Activated CD8-positive, alpha-beta memory T cell treated with anti-CD3 and anti-CD28 coated beads, Interleukin-2, amount 10 ng/mL, durations not matched to agents 7 days and 5 days (primary cell): ENCODE results near the gene OPCML. TPM values are rescaled to one million over a fixed set of nuclear protein-coding genes. Genes with fewer than 3 reads are reported as not detected.

Experiments used
- ATAC-seq: fragments of 150-1000 bp; cut with Tn5 transposase; one replicate; pipeline ENCODE4 v1.10.0; 2021; ENCODE audit warnings: moderate library complexity
- CTCF ChIA-PET: fragments of 350-600 bp; sonication (Branson Sonifier 250); formaldehyde crosslinking; loops from one replicate; lab custom pipeline; 2021; ENCODE audit warnings: antibody characterized with exemption; lab: Charles Lee
- DNase-seq: peaks from one replicate; pipeline ENCODE4 v3.0.0-alpha.2; 2020
- H3K27ac Mint-ChIP-seq: one replicate; pipeline ENCODE4 v1.8.0; 2021; ENCODE audit warnings: mild to moderate bottlenecking, mixed read lengths
- H3K27me3 Mint-ChIP-seq: one replicate; pipeline ENCODE4 v1.8.0; 2021; ENCODE audit warnings: mixed read lengths
- H3K36me3 Mint-ChIP-seq: one replicate; pipeline ENCODE4 v1.8.0; 2021; ENCODE audit warnings: mild to moderate bottlenecking, mixed read lengths
- H3K4me1 Mint-ChIP-seq: one replicate; pipeline ENCODE4 v1.8.0; 2021; ENCODE audit warnings: mixed read lengths
- H3K4me3 Mint-ChIP-seq: one replicate; pipeline ENCODE4 v1.8.0; 2021; ENCODE audit warnings: mild to moderate bottlenecking, moderate library complexity, mixed read lengths
- H3K9me3 Mint-ChIP-seq: one replicate; pipeline ENCODE4 v1.8.0; 2022; ENCODE audit warnings: low read depth, mixed read lengths
- total RNA-seq, 2 experiments: library from RNA; stranded (reverse); gene quantifications; one replicate each; pipeline ENCODE4 v1.2.3, GENCODE V29; 2021

Gene OPCML
- total RNA-seq, 2 experiments from 2014 or later, result not detected

DNA sequence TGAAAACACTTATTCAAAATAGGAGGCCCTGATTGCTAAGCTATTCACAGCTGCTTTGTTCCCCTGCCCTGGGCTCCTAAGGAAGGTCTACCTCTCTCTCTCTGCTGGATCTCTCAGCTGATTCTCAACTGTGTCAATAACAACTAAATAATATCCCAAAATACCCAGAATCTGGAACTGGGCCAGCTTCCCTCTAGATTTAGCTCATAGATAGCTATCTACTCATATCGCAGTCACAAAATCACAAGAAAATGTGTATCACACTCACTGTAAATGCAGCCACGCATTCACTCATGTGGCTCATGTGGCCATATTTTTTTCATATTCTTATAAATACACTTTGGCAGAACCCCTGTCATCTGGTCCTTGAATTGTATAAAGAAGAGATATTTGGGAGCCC, 555.1 kb downstream of the OPCML start:
- ATAC-seq (no peak), DNase-seq (no peak)
- Mint-ChIP-seq H3K4me3 (no peak overlapping the region), H3K4me1 (no peaks in the 10 kb centered on the region), H3K9me3 (no peaks in the 10 kb centered on the region), H3K27ac (no peak overlapping the region), H3K27me3 (no peaks in the 10 kb centered on the region), H3K36me3 (no peaks in the 10 kb centered on the region)
- CTCF ChIA-PET, result no interaction called here

DNA sequence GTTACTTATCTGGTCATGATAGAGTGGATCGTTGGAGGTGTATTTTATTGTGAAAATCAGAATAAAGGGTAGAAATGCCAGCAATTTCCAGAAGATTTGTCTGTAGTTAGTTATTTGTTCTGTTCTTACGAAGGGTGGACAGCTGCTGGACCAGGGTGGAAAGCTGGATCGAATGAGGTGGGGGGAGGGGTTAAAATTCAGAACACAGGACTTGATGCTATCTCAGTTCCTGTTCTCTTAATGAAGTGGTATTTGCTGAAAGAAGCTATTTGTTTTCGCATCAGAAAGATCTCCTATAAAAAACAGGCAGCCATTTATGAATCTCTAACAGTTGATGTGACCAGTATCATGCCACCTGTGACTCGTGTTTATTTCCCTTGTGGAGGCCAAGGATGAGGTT, 556.2 kb downstream of the OPCML start:
- Mint-ChIP-seq H3K27ac (no peak overlapping the region), H3K4me1 (no peaks in the 10 kb centered on the region), H3K4me3 (no peak overlapping the region), H3K36me3 (no peaks in the 10 kb centered on the region), H3K27me3 (no peaks in the 10 kb centered on the region), H3K9me3 (no peaks in the 10 kb centered on the region)
- CTCF ChIA-PET, result no interaction called here
- ATAC-seq, result no peak
- no peak for DNase-seq

- H3K36me3 Mint-ChIP-seq, result no peaks in the 10 kb centered on the region
- CTCF ChIA-PET, result no interaction called here
- ATAC-seq, result no peak
These were observed 558.6 kb downstream of the OPCML start for GRCh38 chr11:132973686-132974085.

DNA sequence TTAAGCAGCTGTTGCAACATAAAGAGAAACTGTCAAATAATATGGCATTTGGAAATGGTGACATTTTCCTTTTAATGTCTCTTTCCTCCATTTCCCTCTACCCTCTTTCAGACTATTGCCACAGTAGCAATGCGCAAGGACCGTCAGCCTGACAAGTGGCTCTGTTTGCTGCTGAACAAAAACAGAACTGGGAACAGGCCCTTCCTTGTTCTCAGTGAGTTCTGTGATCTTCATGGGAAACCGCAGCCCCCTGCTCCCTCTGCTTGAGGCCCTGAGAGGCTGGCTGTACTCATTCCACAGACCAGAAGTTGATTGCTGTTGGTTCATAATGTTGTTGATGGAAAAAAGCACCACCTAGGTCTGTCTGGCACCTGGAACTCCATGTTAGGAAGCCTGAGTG, 559.7 kb downstream of the OPCML start:
- DNase-seq, result no peak
- ATAC-seq, result no peak
- Mint-ChIP-seq H3K9me3 (no peaks in the 10 kb centered on the region), H3K4me1 (no peaks in the 10 kb centered on the region), H3K27me3 (no peaks in the 10 kb centered on the region), H3K27ac (no peak overlapping the region), H3K36me3 (no peaks in the 10 kb centered on the region), H3K4me3 (no peak overlapping the region)
- CTCF ChIA-PET, result no interaction called here

More at GRCh38 chr11:132973686-132974085, 558.6 kb downstream of the OPCML start:
- Mint-ChIP-seq H3K9me3 (no peaks in the 10 kb centered on the region), H3K4me1 (no peaks in the 10 kb centered on the region), H3K4me3 (no peak overlapping the region), H3K27ac (no peak overlapping the region), H3K27me3 (no peaks in the 10 kb centered on the region)
- no peak for DNase-seq

DNA sequence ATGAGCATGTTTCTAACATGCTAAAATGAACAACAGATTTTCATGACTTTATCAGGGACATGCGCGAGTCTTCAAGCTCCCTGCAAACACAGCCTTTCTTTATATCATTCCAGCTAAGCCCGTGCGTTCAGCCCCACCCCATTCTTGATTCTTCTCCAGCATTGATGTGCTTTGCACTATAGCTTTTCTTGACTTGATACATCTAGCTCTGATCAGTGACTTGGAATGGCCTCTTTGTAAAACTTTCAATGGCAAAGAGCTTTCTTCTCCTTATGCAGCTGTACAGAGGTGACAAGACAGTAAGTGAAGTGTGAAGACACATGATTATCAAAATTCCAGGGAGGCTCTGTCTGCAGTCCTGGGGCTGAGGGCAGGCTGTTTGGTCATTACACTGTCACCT, 561.0 kb downstream of the OPCML start:
- DNase-seq, result no peak
- CTCF ChIA-PET, result no interaction called here
- H3K9me3 Mint-ChIP-seq, result no peaks in the 10 kb centered on the region

DNA sequence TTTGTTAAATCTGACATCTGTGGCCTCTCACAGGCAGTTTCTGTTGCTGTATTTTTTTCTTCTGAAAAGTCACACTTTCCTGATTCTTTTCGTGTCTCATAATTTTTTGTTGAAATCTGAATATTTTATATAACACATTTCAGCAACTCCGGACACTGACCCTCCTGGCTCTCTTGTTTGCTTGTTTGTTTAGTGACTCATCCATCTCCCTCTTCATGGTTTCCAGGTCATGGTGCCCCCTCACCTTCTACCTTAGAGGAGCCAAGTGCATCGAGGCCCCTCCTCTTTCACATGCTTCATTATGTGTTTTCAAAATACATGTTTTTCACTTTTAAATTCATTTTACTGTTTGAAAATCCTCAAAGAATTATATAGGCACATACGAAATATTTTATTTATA, 562.4 kb downstream of the OPCML start:
- Mint-ChIP-seq H3K27ac (no peak overlapping the region), H3K27me3 (no peaks in the 10 kb centered on the region), H3K36me3 (no peaks in the 10 kb centered on the region), H3K9me3 (no peaks in the 10 kb centered on the region), H3K4me1 (no peaks in the 10 kb centered on the region), H3K4me3 (no peak overlapping the region)
- DNase-seq (no peak), ATAC-seq (no peak)
- CTCF ChIA-PET, result no interaction called here

More for the DNA sequence above, 561.0 kb downstream of the OPCML start:
- Mint-ChIP-seq H3K4me1 (no peaks in the 10 kb centered on the region), H3K27ac (no peak overlapping the region), H3K4me3 (no peak overlapping the region), H3K36me3 (no peaks in the 10 kb centered on the region), H3K27me3 (no peaks in the 10 kb centered on the region)
- ATAC-seq, result no peak

- Mint-ChIP-seq H3K9me3 (no peaks in the 10 kb centered on the region), H3K4me1 (no peaks in the 10 kb centered on the region), H3K4me3 (no peak overlapping the region), H3K36me3 (no peaks in the 10 kb centered on the region), H3K27ac (no peak overlapping the region), H3K27me3 (no peaks in the 10 kb centered on the region)
- ATAC-seq, result no peak
- CTCF ChIA-PET, result no interaction called here
- DNase-seq, result no peak
These were observed 570.3 kb downstream of the OPCML start for GRCh38 chr11:132962041-132962440.

DNA sequence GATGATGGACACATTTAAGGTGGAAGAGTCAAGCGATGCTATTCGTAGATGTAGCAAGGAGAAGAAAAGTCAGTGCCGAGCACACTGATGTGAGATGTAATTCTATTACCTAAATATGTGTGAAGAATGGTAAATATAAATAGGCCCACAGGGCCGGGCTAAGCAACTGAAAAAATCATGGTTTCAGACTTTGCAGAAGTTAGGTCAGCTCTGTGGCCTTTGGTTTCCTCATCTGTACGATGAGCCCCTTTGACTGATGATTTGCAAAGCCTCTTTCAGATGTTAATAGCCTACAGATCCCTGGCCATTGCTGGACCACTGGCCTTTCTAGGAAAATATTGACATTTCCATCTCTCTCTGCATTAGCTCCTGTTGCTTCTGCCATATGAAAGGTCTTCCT, 570.8 kb downstream of the OPCML start:
- CTCF ChIA-PET, result no interaction called here
- DNase-seq (no peak), ATAC-seq (no peak)
- no peaks in the 10 kb centered on the region for H3K4me1 Mint-ChIP-seq
- H3K27ac Mint-ChIP-seq, result no peak overlapping the region
- H3K9me3 Mint-ChIP-seq, result no peaks in the 10 kb centered on the region
- H3K36me3 Mint-ChIP-seq, result no peaks in the 10 kb centered on the region
- H3K27me3 Mint-ChIP-seq, result no peaks in the 10 kb centered on the region
- no peak overlapping the region for H3K4me3 Mint-ChIP-seq

DNA sequence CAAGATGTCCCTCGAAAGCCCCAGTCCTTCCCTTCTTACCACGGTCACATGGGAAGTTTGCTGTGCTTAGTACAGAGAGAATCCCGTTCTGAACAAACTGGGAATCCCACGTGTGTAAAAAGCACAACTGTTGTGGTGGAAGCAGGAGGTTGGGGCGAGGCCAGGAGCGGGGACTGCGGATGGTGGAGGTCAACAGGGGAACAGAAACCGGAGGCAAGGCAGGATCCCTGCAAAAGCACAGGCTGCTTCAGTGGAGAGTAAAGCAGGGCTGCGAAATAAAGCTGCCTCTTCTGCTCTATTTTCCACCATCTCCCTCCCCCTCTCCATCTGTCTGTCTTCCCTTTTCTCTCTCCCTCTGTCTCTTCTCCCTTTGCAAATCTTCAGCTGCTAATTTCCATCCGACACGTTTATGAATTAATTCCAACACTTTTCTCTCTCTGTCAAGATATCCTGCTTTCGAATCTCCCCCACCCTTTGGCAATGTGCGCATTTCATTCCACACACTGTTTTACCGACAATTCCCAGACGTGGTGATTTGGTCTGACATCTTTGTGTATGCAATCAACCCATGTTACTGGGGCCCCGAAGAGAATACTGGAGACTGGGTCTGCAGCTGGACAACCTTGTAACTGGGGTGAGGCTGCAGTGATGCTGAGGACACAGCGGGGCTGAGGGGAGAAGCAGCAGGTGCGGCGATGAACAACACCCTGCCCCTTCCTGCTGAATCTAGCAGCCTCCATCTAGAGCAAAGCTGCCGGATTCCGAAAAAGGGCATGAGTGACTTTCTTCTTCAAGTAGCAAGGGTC, 571.8 kb downstream of the OPCML start:
- Mint-ChIP-seq H3K4me3 (no peak overlapping the region), H3K36me3 (no peaks in the 10 kb centered on the region)

GRCh38 chr11:132959693-132960092, 572.6 kb downstream of the OPCML start:
- no peaks in the 10 kb centered on the region for H3K4me1 Mint-ChIP-seq

More for the DNA sequence above, 571.8 kb downstream of the OPCML start:
- Mint-ChIP-seq H3K9me3 (no peaks in the 10 kb centered on the region), H3K4me1 (no peaks in the 10 kb centered on the region), H3K27ac (no peak overlapping the region), H3K27me3 (no peaks in the 10 kb centered on the region)
- ATAC-seq (no peak), DNase-seq (no peak)
- CTCF ChIA-PET, result no interaction called here

GRCh38 chr11:132957881-132958280, 574.4 kb downstream of the OPCML start:
- no peaks in the 10 kb centered on the region for H3K4me1 Mint-ChIP-seq
- ATAC-seq (no peak), DNase-seq (no peak)
- H3K27me3 Mint-ChIP-seq, result no peaks in the 10 kb centered on the region
- H3K4me3 Mint-ChIP-seq, result no peak overlapping the region
- H3K9me3 Mint-ChIP-seq, result peaks cover 4% of the 10 kb centered on the region
- CTCF ChIA-PET, result no interaction called here
- H3K27ac Mint-ChIP-seq, result no peak overlapping the region
- H3K36me3 Mint-ChIP-seq, result no peaks in the 10 kb centered on the region

More at GRCh38 chr11:132959693-132960092, 572.6 kb downstream of the OPCML start:
- CTCF ChIA-PET, result no interaction called here
- no peak overlapping the region for H3K27ac Mint-ChIP-seq
- no peak overlapping the region for H3K4me3 Mint-ChIP-seq
- DNase-seq, result no peak
- H3K36me3 Mint-ChIP-seq, result no peaks in the 10 kb centered on the region
- no peak for ATAC-seq
- no peaks in the 10 kb centered on the region for H3K27me3 Mint-ChIP-seq
- no peaks in the 10 kb centered on the region for H3K9me3 Mint-ChIP-seq

GRCh38 chr11:132948252-132948651, 584.0 kb downstream of the OPCML start:
- Mint-ChIP-seq H3K36me3 (no peaks in the 10 kb centered on the region), H3K9me3 (peaks cover 2% of the 10 kb centered on the region)
- CTCF ChIA-PET, result no interaction called here

GRCh38 chr11:132944569-132944944, 587.7 kb downstream of the OPCML start:
- Mint-ChIP-seq H3K9me3 (peaks cover 2% of the 10 kb centered on the region), H3K4me3 (no peak overlapping the region), H3K27ac (no peak overlapping the region), H3K36me3 (no peaks in the 10 kb centered on the region), H3K27me3 (peaks cover 35% of the 10 kb centered on the region), H3K4me1 (peaks cover 4% of the 10 kb centered on the region)
- no peak for DNase-seq
- ATAC-seq, result no peak
- CTCF ChIA-PET, result no interaction called here

More at GRCh38 chr11:132948252-132948651, 584.0 kb downstream of the OPCML start:
- peaks cover 3% of the 10 kb centered on the region for H3K4me1 Mint-ChIP-seq
- H3K4me3 Mint-ChIP-seq, result no peak overlapping the region
- no peak overlapping the region for H3K27ac Mint-ChIP-seq
- peaks cover 20% of the 10 kb centered on the region for H3K27me3 Mint-ChIP-seq
- no peak for ATAC-seq
- no peak for DNase-seq

DNA sequence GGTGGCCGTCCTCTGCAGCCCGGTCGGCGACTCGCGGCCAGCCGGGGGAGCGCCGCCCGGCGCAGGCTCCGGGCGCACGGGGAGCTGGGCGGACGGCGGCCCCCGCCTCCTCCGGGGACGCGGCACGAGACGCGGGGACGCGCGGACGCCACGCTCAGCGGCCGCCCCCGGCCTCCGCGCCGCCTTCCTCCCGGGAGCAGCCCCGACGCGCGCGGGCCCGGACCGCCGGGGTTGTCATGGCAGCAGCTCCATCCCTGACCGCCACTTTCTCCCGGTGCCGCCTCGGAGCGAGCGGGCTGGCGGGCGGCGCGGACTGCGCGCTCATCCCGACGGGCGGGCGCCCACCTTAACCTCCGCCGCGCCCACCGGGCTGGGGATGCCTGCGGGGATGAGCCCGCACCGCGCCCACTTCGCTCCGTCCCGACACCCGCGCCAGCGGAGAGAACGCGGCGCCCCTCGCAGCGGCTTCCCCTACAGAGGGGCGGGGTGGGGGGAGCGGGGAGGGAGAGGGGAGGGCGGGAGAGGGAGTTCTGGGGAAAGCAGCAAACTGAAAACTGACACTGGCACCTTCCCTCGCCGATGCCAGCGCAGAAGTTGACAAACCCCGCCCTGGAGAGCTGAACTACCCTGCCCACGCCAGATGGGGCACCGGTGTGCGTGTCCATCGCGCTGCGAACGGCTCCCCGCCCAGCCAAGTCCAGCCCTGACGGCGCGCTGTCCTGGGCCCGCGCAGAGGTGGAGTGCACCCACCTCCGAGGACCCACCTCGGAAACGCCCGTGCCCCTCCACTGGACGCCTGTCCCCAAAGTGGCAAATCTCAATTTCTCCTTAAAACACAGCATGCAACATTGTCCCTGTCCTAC, 588.4 kb downstream of the OPCML start:
- ATAC-seq (no peak), DNase-seq (no peak)
- Mint-ChIP-seq H3K27me3 (peaks cover 35% of the 10 kb centered on the region), H3K4me3 (no peak overlapping the region), H3K4me1 (peaks cover 4% of the 10 kb centered on the region), H3K36me3 (no peaks in the 10 kb centered on the region), H3K9me3 (no peaks in the 10 kb centered on the region), H3K27ac (no peak overlapping the region)
- CTCF ChIA-PET, result no interaction called here
